Measurements from ENCODE around the gene PARM1. TPM values are rescaled to one million over a fixed set of nuclear protein-coding genes. Genes with fewer than 3 reads are reported as not detected.

Gene PARM1
- total RNA-seq, 2 donors from 2014 or later, result 0.11 TPM; not detected in 1

DNA sequence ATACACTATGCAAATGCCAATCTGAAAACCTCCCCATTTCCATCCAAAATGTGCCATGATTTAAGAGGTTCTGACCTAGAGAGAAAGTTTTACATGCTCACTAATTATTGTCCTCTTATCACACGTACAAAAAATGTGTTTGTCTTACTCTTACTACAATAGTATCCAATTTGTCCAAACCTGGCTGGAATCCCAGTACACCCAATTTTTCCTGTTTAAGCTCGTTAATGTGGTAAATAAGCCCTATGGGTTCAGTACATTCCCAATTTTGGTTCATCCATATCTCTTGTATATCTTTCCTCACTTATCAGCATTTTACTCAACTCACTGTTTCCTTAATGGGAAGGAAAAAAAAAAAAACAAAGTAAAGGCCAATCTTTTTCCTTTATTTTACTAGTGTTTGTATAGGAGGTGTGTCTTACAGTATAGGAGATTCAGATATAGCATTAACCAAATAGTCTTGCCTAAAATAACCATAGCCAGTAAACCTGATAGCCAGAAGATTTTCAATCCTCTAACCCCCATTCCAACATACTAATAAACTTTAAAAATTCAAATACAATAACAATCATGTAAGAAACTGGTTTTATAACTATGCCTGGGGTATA is 109.8 kb downstream of the PARM1 start:
- H3K27me3 Mint-ChIP-seq, result peaks cover 3% of the 10 kb centered on the region
- H3K9me3 Mint-ChIP-seq, result no peaks in the 10 kb centered on the region
- no peak overlapping the region for H3K27ac Mint-ChIP-seq
- no peaks in the 10 kb centered on the region for H3K4me1 Mint-ChIP-seq
- no peak overlapping the region for H3K4me3 Mint-ChIP-seq
- no peak for ATAC-seq (replicated peaks)
- H3K36me3 Mint-ChIP-seq (ENCODE audit: low read depth), result no peaks in the 10 kb centered on the region

DNA sequence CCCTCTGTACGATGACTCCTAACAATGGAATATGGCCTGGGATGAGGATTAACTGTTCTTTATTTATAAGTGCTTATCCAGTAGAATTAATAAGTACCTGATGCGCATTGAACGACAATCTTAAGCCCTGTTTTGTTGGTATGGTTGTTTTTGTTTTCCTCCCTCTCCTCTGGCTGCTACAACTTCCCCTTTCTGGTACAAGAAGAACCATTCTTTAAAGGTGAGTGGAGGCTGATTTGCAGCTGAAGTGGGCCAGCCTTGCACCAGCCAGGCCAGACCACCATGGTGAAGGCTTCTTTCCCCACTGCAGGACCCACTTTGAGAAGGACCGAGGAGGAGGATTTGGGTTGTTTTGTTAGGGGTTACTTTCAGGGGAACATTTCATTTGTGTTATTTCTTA is 113.3 kb downstream of the PARM1 start:
- no peak for ATAC-seq (replicated peaks)
- H3K27me3 Mint-ChIP-seq, result no peaks in the 10 kb centered on the region
- H3K27ac Mint-ChIP-seq, result no peak overlapping the region
- H3K9me3 Mint-ChIP-seq, result no peaks in the 10 kb centered on the region
- no peaks in the 10 kb centered on the region for H3K36me3 Mint-ChIP-seq (ENCODE audit: low read depth)
- no peak overlapping the region for H3K4me3 Mint-ChIP-seq
- no peaks in the 10 kb centered on the region for H3K4me1 Mint-ChIP-seq

DNA sequence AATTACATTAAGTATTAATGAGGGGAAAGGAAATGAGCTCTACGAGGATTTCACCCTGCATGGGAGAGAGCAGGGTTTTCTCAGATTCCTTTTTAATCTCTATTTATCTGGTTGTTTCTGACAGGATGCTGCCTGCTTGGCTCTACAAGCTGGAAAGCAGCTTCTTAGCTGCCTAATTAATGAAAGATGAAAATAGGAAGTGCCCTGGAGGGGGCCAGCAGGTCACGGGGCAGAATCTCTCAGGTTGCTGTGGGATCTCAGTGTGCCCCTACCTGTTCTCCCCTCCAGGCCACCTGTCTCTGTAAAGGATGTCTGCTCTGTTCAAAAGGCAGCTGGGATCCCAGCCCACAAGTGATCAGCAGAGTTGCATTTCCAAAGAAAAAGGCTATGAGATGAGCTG is 113.7 kb downstream of the PARM1 start:
- H3K27ac Mint-ChIP-seq, result no peak overlapping the region
- no peak for ATAC-seq (replicated peaks)
- H3K36me3 Mint-ChIP-seq (ENCODE audit: low read depth), result no peaks in the 10 kb centered on the region
- peaks cover under 1% of the 10 kb centered on the region for H3K27me3 Mint-ChIP-seq
- H3K9me3 Mint-ChIP-seq, result no peaks in the 10 kb centered on the region
- no peak overlapping the region for H3K4me3 Mint-ChIP-seq
- no peaks in the 10 kb centered on the region for H3K4me1 Mint-ChIP-seq

DNA sequence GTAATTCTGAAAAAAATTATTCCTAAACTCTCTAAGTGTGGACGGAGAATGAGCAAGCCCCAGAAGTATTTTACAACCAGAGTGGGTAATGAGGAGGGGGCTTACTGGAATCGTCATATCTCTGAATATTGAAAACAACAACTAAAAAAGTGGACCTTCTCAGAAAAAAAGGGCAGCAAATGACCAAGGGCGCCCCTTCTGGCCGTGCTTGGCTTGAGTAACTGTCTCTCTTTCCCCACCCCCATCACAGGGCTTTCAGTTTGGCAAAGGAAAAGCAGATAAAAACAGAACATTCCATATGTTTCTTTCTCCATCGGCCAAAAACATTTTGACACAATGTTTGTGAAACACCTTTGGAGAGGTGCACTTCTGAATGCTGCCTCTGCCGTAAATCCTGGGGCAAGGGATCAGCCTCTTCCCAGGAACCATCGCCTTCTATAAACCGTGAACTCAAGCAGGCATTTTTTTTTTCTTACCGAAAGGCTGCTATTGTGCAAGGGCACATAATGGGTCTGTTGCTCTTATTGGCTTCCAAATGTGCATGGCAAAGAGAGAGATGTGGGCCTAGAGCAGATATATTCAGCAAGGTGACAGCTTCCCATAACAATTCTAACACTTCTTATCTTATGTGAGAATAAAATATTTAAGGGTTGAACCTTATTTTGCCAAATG is 115.4 kb downstream of the PARM1 start:
- Mint-ChIP-seq H3K36me3 (ENCODE audit: low read depth) (no peaks in the 10 kb centered on the region), H3K27me3 (peaks cover 3% of the 10 kb centered on the region), H3K4me1 (no peaks in the 10 kb centered on the region), H3K27ac (no peak overlapping the region), H3K9me3 (no peaks in the 10 kb centered on the region), H3K4me3 (no peak overlapping the region)
- ATAC-seq (replicated peaks), result no peak

DNA sequence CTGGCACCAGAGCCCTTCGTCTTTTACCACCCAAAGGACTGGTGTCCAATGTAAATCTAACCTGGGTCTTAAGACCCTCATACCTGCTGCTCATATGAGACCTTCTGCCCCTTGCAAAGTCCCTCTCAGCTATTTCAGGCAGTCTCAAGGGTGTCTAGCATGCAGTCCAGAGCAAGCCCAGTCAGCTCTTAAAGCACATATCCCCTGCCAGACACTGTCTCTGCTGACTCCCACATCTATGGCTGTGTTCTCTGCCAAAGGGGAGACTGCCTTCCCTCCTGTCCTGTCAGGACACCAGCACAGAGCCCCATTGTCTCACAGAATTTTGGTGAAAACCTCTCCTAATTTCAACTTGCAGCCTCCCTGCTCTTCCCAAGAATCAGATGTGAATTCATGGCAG is 118.5 kb downstream of the PARM1 start:
- H3K4me1 Mint-ChIP-seq, result no peaks in the 10 kb centered on the region
- peaks cover 3% of the 10 kb centered on the region for H3K27me3 Mint-ChIP-seq
- no peak overlapping the region for H3K27ac Mint-ChIP-seq
- ATAC-seq (replicated peaks), result no peak
- H3K9me3 Mint-ChIP-seq, result no peaks in the 10 kb centered on the region
- H3K36me3 Mint-ChIP-seq (ENCODE audit: low read depth), result no peaks in the 10 kb centered on the region
- H3K4me3 Mint-ChIP-seq, result no peak overlapping the region

DNA sequence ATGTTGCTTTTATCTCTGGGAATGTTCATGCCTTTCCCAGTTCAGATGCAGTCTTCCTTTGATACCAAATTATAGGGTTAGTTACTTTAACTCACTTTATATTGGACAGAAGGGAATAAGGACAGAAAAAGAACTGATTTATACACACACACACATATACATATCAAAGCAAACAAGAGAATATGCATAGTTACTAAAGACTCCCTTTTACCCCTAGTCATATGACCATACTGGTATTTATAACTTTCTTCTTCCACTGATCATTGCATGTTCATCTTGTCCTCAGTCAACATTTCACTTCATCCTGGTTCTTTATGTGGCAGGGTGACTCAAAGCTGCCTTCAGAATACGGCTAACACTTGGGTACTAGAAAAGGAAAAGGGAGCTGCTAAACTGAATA is 120.4 kb downstream of the PARM1 start:
- no peak overlapping the region for H3K27ac Mint-ChIP-seq
- H3K4me1 Mint-ChIP-seq, result no peaks in the 10 kb centered on the region
- no peaks in the 10 kb centered on the region for H3K9me3 Mint-ChIP-seq
- no peak overlapping the region for H3K4me3 Mint-ChIP-seq
- no peak for ATAC-seq (replicated peaks)
- no peaks in the 10 kb centered on the region for H3K36me3 Mint-ChIP-seq (ENCODE audit: low read depth)
- peaks cover 3% of the 10 kb centered on the region for H3K27me3 Mint-ChIP-seq

DNA sequence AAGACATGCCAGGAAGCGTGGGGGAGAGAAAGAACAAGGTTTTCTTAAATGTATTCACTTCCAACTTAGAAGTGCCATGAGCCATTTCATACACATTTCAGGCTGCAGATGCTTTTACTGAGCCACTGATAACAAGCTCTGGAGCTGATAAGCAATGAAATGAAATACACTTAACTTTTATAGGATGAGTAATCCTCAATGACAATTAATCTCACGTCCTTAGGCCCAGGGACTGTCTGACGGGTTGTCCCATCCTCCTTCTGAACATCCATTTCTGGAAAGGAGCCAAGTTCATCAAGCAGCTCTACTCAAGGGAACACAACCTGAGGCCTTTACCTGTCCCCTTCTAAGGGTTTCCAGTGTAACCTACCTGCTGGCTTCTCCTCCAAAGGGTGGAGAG is 121.2 kb downstream of the PARM1 start:
- peaks cover 3% of the 10 kb centered on the region for H3K27me3 Mint-ChIP-seq
- no peak for ATAC-seq (replicated peaks)

DNA sequence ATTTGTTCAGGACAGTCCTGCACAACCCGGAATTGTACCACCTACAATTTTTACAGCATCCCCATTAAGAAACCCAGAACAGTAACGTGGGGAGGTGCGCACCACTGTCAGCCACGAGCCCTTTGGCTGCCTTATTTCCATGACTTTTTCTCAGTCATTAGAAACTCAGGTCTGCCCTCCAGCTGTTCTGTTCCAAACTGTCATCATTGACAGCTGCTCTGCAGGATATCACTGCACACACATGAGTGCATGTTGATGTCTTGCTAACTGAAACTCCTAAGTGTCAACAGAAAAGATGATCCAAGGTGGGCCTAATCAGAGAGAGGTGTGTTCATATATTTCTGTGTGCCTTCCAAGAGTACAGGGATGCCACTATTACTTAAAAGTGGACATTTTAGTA is 123.4 kb downstream of the PARM1 start:
- H3K36me3 Mint-ChIP-seq (ENCODE audit: low read depth), result no peaks in the 10 kb centered on the region
- peaks cover 3% of the 10 kb centered on the region for H3K27me3 Mint-ChIP-seq
- H3K9me3 Mint-ChIP-seq, result no peaks in the 10 kb centered on the region
- no peaks in the 10 kb centered on the region for H3K4me1 Mint-ChIP-seq
- H3K27ac Mint-ChIP-seq, result no peak overlapping the region
- ATAC-seq (replicated peaks), result no peak
- H3K4me3 Mint-ChIP-seq, result no peak overlapping the region

More for the DNA sequence above, 121.2 kb downstream of the PARM1 start:
- H3K4me3 Mint-ChIP-seq, result no peak overlapping the region
- H3K27ac Mint-ChIP-seq, result no peak overlapping the region
- no peaks in the 10 kb centered on the region for H3K9me3 Mint-ChIP-seq
- no peaks in the 10 kb centered on the region for H3K36me3 Mint-ChIP-seq (ENCODE audit: low read depth)
- no peaks in the 10 kb centered on the region for H3K4me1 Mint-ChIP-seq

DNA sequence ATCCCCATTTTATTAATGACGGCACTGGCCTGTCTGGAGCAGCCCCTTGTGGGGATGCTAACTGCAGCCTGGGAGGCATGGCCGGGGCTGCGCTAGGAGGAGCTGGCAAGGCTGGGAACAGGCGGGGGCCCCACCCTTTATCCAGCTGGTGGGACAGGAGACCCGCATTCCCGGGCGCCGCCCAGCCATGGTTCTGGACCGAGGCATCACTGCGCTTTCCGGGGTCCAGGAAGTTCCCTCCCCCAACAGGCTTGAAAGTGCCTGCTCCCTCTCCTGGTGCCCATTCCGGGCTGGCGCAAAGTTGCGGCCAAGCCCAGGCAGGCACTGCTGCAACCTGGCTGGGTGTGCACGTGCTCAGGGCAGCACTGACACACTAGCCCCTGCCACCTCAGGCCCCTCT is 124.5 kb downstream of the PARM1 start:
- H3K36me3 Mint-ChIP-seq (ENCODE audit: low read depth), result no peaks in the 10 kb centered on the region
- no peak for ATAC-seq (replicated peaks)
- no peaks in the 10 kb centered on the region for H3K27me3 Mint-ChIP-seq
- no peaks in the 10 kb centered on the region for H3K4me1 Mint-ChIP-seq
- H3K9me3 Mint-ChIP-seq, result no peaks in the 10 kb centered on the region
- H3K27ac Mint-ChIP-seq, result no peak overlapping the region
- no peak overlapping the region for H3K4me3 Mint-ChIP-seq

DNA sequence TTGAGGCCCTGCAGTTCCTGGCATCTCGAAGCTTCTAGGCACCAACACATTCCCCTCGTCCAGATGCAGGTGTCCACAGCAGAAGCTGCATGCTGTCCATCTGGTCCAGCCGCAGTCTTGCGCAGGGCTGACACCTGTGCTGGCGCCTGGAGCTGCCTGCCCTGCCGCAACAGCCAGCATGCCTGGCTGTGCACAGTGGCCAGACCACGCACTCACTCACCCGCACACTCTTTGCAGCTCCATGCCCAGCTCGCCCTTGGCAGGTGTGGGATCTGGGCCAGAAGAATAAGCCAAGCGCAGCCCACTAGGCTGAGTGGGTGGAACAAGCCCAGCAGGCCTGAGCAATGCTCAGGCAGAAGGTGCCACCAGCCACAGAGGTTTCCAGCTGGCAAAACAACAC is 125.6 kb downstream of the PARM1 start:
- Mint-ChIP-seq H3K36me3 (ENCODE audit: low read depth) (no peaks in the 10 kb centered on the region), H3K9me3 (no peaks in the 10 kb centered on the region), H3K4me1 (no peaks in the 10 kb centered on the region), H3K27me3 (no peaks in the 10 kb centered on the region), H3K4me3 (no peak overlapping the region), H3K27ac (no peak overlapping the region)
- ATAC-seq (replicated peaks), result no peak

DNA sequence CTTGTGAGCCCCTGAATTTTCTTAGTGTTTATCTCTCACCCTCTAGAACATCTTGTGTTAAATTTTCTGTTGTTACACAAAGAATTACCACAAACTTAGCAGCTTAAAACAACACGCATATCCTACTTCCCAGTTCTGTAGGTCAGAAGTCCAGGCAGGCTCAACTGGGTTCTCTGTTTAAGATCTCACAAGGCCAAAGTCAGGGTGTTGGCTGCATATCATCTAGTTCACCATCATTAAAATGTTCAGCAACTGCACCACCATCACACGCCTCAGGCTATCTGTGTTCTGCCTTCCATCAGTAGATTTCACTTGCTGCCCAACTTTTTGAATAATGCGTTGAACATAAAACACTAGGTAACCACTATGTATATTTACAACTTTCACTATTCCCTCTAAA is 130.5 kb downstream of the PARM1 start:
- H3K27ac Mint-ChIP-seq, result no peak overlapping the region
- no peaks in the 10 kb centered on the region for H3K9me3 Mint-ChIP-seq
- ATAC-seq (replicated peaks), result no peak
- H3K4me1 Mint-ChIP-seq, result no peaks in the 10 kb centered on the region
- no peak overlapping the region for H3K4me3 Mint-ChIP-seq
- H3K36me3 Mint-ChIP-seq (ENCODE audit: low read depth), result no peaks in the 10 kb centered on the region
- no peaks in the 10 kb centered on the region for H3K27me3 Mint-ChIP-seq

DNA sequence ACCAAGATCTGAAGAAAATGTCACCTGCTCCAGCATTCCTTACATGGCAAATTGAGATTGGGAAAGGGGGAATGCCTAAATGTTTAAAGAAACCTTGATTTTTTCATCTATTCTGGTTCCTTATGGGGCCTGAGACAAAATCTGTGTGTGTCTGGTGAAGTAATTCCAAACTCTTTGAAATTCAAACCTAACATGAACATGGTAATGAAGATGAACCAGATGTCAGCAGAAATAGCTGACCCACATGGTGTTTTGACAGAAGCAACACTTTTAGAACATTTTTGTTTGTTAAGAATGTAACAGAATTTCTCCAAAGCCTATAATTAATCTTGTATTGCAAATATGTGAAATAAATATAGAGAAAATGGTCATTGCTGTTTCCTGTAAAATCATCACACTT is 133.0 kb downstream of the PARM1 start:
- H3K4me3 Mint-ChIP-seq, result no peak overlapping the region
- no peaks in the 10 kb centered on the region for H3K27me3 Mint-ChIP-seq
- H3K9me3 Mint-ChIP-seq, result no peaks in the 10 kb centered on the region
- H3K4me1 Mint-ChIP-seq, result no peaks in the 10 kb centered on the region
- no peaks in the 10 kb centered on the region for H3K36me3 Mint-ChIP-seq (ENCODE audit: low read depth)
- ATAC-seq (replicated peaks), result no peak
- H3K27ac Mint-ChIP-seq, result no peak overlapping the region

DNA sequence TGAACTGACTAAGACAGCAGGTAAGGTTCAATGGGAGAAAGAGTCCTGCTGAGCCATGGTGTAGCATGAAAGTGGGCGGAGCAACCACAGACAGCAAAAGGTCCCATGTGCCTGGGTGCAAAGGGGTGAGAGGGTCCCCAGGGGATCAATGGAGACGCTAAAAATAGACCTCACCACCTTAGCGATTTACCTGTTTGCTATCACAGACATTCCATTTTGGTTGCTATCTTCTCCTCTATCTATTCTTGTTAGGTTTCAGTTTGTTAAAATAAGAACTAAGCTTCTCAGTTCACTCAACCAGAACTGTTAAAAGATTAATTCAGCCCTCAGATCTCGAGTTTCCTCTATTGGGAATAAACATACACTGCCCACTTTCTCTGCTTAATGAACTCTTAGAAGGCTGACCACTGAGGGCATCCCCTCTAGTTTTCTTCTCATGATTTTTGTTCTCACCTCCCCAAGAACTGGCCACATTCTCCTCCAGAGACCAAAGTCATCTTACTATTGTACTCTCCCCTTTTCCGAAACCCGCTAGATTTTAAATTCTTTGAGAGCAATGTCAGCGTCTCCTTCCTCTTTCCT is 136.7 kb downstream of the PARM1 start:
- Mint-ChIP-seq H3K27me3 (no peaks in the 10 kb centered on the region), H3K9me3 (no peaks in the 10 kb centered on the region), H3K36me3 (ENCODE audit: low read depth) (no peaks in the 10 kb centered on the region), H3K27ac (no peak overlapping the region), H3K4me1 (no peaks in the 10 kb centered on the region), H3K4me3 (no peak overlapping the region)
- ATAC-seq (replicated peaks), result no peak

DNA sequence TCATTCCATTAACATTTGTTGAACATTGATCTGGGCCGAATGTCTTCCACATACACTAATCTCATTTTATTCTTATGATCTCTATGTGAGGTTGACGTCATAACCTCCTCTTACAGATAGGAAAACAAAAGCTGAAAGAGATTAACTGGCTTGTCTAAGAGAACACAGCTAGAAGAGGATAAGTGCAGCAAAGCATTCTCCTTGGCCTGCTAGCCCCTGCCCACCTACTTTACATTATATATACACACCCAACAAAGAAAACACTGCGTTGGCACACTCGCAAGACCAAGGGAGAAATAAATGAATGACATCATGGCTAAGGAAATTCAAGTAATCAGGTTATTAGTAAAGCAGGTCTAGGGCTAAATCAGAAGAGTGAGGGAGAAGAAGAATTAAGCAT is 138.4 kb downstream of the PARM1 start:
- Mint-ChIP-seq H3K27me3 (no peaks in the 10 kb centered on the region), H3K36me3 (ENCODE audit: low read depth) (no peaks in the 10 kb centered on the region), H3K27ac (no peak overlapping the region), H3K4me1 (no peaks in the 10 kb centered on the region), H3K4me3 (no peak overlapping the region), H3K9me3 (no peaks in the 10 kb centered on the region)
- ATAC-seq (replicated peaks), result no peak

DNA sequence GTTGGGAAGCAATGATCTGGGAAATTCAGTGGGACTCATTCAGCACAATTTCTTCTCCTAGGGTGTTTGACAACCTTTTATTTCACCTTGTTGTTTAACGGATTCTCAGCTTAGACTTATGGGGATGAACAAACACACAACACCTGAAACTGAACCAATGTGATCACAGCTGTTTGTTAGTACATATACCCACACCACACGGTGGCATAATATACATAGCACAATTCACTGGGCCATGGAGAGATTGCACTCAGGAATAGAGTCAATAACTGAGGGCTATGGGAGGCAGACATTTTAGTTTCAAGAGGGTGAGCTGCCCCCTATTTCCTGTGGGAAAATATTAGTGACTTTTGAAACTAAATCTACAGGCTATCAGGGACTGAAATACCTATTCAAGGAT is 148.0 kb downstream of the PARM1 start:
- Mint-ChIP-seq H3K27me3 (peaks cover 5% of the 10 kb centered on the region), H3K4me1 (no peaks in the 10 kb centered on the region), H3K27ac (no peak overlapping the region), H3K9me3 (peaks cover 8% of the 10 kb centered on the region), H3K36me3 (ENCODE audit: low read depth) (no peaks in the 10 kb centered on the region), H3K4me3 (no peak overlapping the region)
- no peak for ATAC-seq (replicated peaks)

Measured in activated T-helper 17 cell treated with anti-CD3 and anti-CD28 coated beads, Interleukin-2, amount 50 U/mL, for 72 hours (primary cell).